ENCODE results near the gene PYGO2. TPM values are rescaled to one million over a fixed set of nuclear protein-coding genes. Genes with fewer than 3 reads are reported as not detected.
"Not testable (repeated sequence)": the region's sequence is repeated elsewhere in the genome, so short reads cannot be mapped to it uniquely, and the experiment has no call there.

Gene PYGO2
- total RNA-seq, 1 donor from 2014 or later: 27.4 TPM

DNA sequence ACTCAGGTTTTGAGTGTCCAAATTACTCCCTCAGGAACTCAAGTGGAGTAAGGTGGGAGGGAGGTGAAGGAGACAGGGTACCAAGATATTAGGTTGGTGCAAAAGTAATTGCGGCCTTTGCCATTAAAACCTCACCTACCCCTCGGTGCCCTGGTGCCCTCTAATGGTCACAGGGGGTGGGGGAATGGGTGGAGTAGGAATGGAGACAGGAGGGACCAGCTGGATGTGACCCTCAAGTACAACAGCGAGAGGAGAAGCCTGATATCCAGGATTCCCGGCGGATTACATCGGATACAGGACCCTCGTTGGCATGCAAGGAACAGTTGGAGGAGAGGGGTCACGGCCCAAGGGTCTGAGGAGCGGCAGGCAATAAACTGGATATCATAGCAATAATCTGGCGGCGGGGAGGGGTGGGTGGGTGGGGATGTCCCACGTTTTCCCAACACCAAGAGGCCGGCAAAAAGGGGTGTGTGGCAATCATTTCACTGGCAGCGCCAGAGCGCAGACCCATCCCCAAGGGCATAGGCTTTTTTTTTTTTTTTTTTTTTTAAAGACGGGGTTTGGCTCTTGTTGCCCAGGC, 36.7 kb upstream of the PYGO2 start:
- Histone ChIP-seq H3K4me3 (no peak overlapping the region), H3K4me1 (peaks cover 34% of the 10 kb centered on the region), H3K27ac (no peak overlapping the region), H3K36me3 (no peaks in the 10 kb centered on the region), H3K9me3 (no peaks in the 10 kb centered on the region), H3K27me3 (ENCODE audit: low read depth) (no peaks in the 10 kb centered on the region)
- DNase-seq (no peak), ATAC-seq (no peak)
- intact Hi-C loops (cut with DNase I): no loop called here
- no peak for TF ChIP-seq CTCF (IDR thresholded peaks at IDR 0.05)

DNA sequence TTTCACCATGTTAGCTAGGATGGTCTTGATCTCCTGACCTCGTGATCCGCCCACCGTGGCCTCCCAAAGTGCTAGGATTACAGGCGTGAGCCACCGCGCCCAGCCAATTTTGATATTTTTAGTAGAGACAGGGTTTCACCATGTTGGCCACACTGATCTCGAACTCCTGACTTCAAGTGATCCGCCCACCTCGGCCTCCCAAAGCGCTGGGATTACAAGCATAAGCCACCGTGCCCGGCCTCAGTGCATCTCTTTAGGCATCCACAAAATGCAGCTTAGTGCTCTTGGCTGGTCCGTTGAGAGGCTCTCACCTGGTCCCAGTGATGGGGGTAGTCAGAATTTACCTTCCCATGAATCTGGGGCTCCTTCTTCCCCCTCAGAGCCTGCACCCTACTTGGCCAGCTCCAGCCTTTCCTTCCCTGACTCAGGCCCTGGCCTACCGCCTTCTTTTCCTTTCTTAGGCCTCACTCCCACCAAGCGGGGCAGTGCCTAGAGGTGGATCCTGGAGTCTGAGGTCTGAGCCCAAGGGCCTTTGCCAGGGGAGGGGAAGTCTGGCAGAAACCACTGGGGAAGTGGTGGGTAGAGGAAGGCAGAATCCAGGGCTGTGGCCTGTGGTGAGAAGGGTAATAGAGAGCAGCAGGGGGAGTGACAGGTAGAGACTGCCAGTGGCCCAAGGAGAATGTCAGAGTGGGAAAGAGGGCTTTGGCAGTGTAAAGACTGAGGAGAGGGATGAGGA, 35.6 kb upstream of the PYGO2 start:
- TF ChIP-seq CTCF (IDR thresholded peaks at IDR 0.05): no peak
- intact Hi-C loops (cut with DNase I): no loop called here
- no peaks in the 10 kb centered on the region for H3K27me3 ChIP-seq (ENCODE audit: low read depth)
- no peak for ATAC-seq
- H3K27ac ChIP-seq: no peak overlapping the region
- no peaks in the 10 kb centered on the region for H3K36me3 ChIP-seq
- no peak overlapping the region for H3K4me3 ChIP-seq
- no peak for DNase-seq
- H3K4me1 ChIP-seq: peaks cover 34% of the 10 kb centered on the region
- H3K9me3 ChIP-seq: no peaks in the 10 kb centered on the region

GRCh38 chr1:154995301-154995983, 33.9 kb upstream of the PYGO2 start:
- TF ChIP-seq CTCF (IDR thresholded peaks at IDR 0.05): peak; percentile 39
- H3K9me3 ChIP-seq; H3K27me3 ChIP-seq (ENCODE audit: low read depth); H3K27ac ChIP-seq; H3K4me3 ChIP-seq; ATAC-seq; intact Hi-C loops (cut with DNase I): not testable (repeated sequence)
- peak; percentile 50 for DNase-seq
- H3K4me1 ChIP-seq: peaks cover 34% of the 10 kb centered on the region
- peaks cover 13% of the 10 kb centered on the region for H3K36me3 ChIP-seq

- ATAC-seq: no peak
- DNase-seq: peak; percentile 18
These were observed 33.0 kb upstream of the PYGO2 start for GRCh38 chr1:154994591-154994990.

DNA sequence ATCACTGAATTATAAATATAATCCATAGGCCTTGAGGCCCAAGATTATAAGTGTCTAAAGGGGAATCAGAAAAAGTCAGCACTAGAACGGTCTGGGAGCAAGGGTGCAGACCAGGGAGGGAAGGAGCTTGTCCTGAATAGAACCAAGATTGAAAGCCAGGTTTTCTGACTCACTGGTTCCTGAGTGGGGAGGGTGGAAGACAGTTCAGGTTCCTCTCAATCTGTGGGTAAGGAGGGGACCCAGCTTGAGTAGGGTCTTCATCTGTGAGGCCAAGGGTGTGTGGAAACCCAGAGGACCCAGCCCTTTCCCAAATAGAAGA, 32.6 kb upstream of the PYGO2 start:
- no peak for DNase-seq
- intact Hi-C loops (cut with DNase I): no loop called here
- H3K4me3 ChIP-seq: no peak overlapping the region
- no peaks in the 10 kb centered on the region for H3K9me3 ChIP-seq
- H3K36me3 ChIP-seq: peaks cover 25% of the 10 kb centered on the region
- no peak for TF ChIP-seq CTCF (IDR thresholded peaks at IDR 0.05)
- no peaks in the 10 kb centered on the region for H3K27me3 ChIP-seq (ENCODE audit: low read depth)
- H3K27ac ChIP-seq: no peak overlapping the region
- ATAC-seq: no peak
- peaks cover 25% of the 10 kb centered on the region for H3K4me1 ChIP-seq

More at GRCh38 chr1:154994591-154994990, 33.0 kb upstream of the PYGO2 start:
- Histone ChIP-seq H3K27me3 (ENCODE audit: low read depth) (no peaks in the 10 kb centered on the region), H3K36me3 (peaks cover 22% of the 10 kb centered on the region), H3K9me3 (no peaks in the 10 kb centered on the region), H3K4me1 (peaks cover 29% of the 10 kb centered on the region), H3K4me3 (no peak overlapping the region), H3K27ac (no peak overlapping the region)
- intact Hi-C loops (cut with DNase I): no loop called here
- no peak for TF ChIP-seq CTCF (IDR thresholded peaks at IDR 0.05)

All from lower lobe of right lung (tissue), 2 donors.